C4-2B (cell line): Measurements from ENCODE around the gene COL8A2.

ENCODE experiments used
- H3K27ac ChIP-seq: fragments of 450-650 bp; 2 replicates; pipeline ENCODE4 v1.5.1; 2017
- ZFX ChIP-seq: fragments of 450-650 bp; IDR thresholded peaks from 2 replicates; pipeline ENCODE4 v1.6.1; 2017
- TF ChIP-seq, protein P1 (sequence below): fragments of 450-650 bp; conservative IDR thresholded peaks from 2 replicates; pipeline ENCODE4 v1.5.1; 2017; ENCODE audit warnings: mild to moderate bottlenecking

Gene COL8A2

GRCh38 chr1:36088265-36088576, 36.8 kb downstream of the COL8A2 start:
- TF ChIP-seq, protein P1, sequence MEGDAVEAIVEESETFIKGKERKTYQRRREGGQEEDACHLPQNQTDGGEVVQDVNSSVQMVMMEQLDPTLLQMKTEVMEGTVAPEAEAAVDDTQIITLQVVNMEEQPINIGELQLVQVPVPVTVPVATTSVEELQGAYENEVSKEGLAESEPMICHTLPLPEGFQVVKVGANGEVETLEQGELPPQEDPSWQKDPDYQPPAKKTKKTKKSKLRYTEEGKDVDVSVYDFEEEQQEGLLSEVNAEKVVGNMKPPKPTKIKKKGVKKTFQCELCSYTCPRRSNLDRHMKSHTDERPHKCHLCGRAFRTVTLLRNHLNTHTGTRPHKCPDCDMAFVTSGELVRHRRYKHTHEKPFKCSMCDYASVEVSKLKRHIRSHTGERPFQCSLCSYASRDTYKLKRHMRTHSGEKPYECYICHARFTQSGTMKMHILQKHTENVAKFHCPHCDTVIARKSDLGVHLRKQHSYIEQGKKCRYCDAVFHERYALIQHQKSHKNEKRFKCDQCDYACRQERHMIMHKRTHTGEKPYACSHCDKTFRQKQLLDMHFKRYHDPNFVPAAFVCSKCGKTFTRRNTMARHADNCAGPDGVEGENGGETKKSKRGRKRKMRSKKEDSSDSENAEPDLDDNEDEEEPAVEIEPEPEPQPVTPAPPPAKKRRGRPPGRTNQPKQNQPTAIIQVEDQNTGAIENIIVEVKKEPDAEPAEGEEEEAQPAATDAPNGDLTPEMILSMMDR, result 0 out of 2 replicates have a peak, but pooled peaks have one; percentile 46
- TF ChIP-seq ZFX, result no peak
- peak overlapping the region; percentile 78 for H3K27ac ChIP-seq

- H3K27ac ChIP-seq, result peak overlapping the region; percentile 78; the same call in 1 of the 2 replicates
- no peak for TF ChIP-seq ZFX
- TF ChIP-seq, protein P1, result no peak
Observed at GRCh38 chr1:36087233-36088123, 37.5 kb downstream of the COL8A2 start.

DNA sequence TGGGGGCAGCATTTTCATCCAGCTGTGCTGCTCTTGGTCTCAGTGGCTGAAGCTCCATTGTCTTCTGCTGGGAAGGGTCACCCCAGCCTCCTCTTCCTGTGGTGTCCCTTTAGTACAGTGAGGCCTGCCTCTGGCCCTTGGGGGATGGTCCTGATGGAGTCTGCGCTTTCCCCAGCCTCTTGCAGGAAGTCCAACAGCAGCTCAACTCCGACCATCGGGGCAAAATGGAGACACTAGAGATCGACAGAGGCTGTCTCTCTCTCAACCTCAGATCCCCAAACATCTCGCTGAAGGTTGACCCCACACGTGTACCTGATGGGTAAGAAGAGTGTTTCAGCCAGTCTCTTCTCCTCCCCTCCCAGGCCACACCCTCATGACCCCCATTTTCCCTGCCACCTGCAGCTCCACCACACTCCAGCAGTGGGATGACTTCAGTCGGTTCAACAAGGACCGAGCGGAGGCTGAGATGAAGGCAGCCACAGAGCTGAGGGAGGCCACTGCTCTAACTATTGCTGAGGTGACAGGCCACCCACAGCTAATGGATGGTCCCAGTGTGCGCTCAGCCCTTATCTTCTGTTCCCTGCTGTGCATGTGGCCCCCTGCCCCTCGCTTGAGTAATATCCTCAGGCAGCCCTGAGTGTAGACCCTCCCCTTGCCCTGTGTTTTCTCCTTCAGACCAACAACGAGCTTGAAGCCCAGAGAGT, 38.3 kb downstream of the COL8A2 start:
- TF ChIP-seq ZFX, result no peak
- TF ChIP-seq, protein P1, result no peak
- H3K27ac ChIP-seq, result no peak overlapping the region

GRCh38 chr1:36085686-36086526, 39.1 kb downstream of the COL8A2 start:
- no peak for TF ChIP-seq ZFX
- TF ChIP-seq, protein P1, result no peak
- H3K27ac ChIP-seq, result no peak overlapping the region

DNA sequence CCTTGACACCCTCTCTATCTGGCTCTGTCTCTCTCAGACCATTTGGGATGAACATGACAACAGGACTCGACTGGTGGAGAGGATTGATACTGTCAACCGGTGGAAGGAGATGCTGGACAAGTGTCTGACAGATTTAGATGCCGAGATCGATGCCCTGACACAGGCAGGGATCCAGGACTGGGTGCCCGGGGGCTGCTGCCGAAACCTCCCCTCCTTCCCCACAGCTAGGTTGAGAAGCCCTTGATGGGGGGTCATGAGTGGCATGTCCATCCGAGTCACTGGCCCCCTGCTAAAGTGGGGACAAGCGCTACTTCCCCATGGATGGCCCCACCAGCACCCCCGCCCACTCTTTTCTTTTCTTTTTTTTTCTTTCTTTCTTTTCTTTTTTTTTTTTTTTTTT, 39.9 kb downstream of the COL8A2 start:
- TF ChIP-seq, protein P1, result no peak
- no peak for TF ChIP-seq ZFX
- no peak overlapping the region for H3K27ac ChIP-seq

DNA sequence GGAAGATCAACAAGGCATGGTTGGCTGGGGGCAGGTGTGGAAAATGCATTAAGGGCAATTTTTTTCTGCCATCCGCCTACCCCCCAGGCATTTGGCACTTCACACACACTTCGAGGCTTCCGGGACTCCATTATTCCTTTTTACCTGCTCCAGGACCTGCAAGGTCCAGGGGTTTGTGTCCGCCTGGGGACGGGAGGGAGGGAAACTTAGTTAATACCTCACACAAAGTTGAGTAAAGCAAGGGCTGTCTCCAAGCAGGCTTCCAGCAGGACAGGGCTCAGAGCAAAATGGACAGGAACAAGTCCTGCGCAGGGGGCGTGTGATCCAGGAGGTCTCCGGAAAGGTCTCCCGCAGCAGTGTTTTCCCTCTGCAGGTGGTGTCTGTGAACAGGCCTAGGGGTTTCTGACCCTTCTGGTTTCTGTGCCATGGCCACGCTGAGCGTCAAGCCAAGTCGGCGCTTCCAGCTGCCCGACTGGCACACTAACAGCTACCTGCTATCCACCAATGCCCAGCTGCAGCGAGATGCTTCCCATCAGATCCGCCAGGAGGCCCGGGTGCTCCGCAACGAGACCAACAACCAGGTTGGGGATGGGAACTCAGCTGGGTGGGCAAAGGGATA, 40.4 kb downstream of the COL8A2 start:
- H3K27ac ChIP-seq, result no peak overlapping the region
- no peak for TF ChIP-seq ZFX
- TF ChIP-seq, protein P1, result no peak
